Osteoblast (primary cell): ENCODE measurements around the gene NEURL2. TPM values are rescaled to one million over a fixed set of nuclear protein-coding genes. Genes with fewer than 3 reads are reported as not detected.
A peak's percentile ranks its signal among the peaks of the same experiment; 100 is the strongest.

Source experiments
- DNase-seq: peaks from one replicate; pipeline ENCODE4 v3.0.0; 2011; ENCODE audit warnings: low spot score, mixed read lengths; ENCODE audit not compliant: insufficient read length; ENCODE audit errors: missing footprints
- H2AFZ ChIP-seq: 2 replicates; pipeline ENCODE4 v1.6.0; 2011; ENCODE audit warnings: mild to moderate bottlenecking, low read length
- H3K27ac ChIP-seq: 2 replicates; pipeline ENCODE4 v1.5.1; 2011; ENCODE audit warnings: mild to moderate bottlenecking, low read depth, low read length, moderate library complexity
- H3K27me3 ChIP-seq: 2 replicates; pipeline ENCODE4 v1.6.0; 2012; ENCODE audit warnings: mild to moderate bottlenecking, control low read depth, inconsistent platforms, low read length, moderate library complexity; ENCODE audit not compliant: insufficient read depth
- H3K36me3 ChIP-seq: 2 replicates; pipeline ENCODE4 v1.5.1; 2011; ENCODE audit warnings: mild to moderate bottlenecking, low read length, control low read depth, moderate library complexity; ENCODE audit not compliant: insufficient read depth
- H3K4me1 ChIP-seq: 2 replicates; pipeline ENCODE4 v1.5.1; 2011; ENCODE audit warnings: mild to moderate bottlenecking, low read length, control low read depth, moderate library complexity; ENCODE audit not compliant: insufficient read depth
- H3K4me2 ChIP-seq: 2 replicates; pipeline ENCODE4 v1.6.0; 2011; ENCODE audit warnings: mild to moderate bottlenecking, low read length; ENCODE audit not compliant: insufficient read depth
- H3K4me3 ChIP-seq: fragments of 200-600 bp; sonication (generic); 3 replicates; pipeline ENCODE4 v1.5.1; 2012; ENCODE audit warnings: mild to moderate bottlenecking, low read length, inconsistent platforms; ENCODE audit not compliant: insufficient read depth
- H3K79me2 ChIP-seq: 2 replicates; pipeline ENCODE4 v1.6.0; 2012; ENCODE audit warnings: mild to moderate bottlenecking, low read length, control low read depth, inconsistent platforms; ENCODE audit not compliant: insufficient read depth
- H3K9me3 ChIP-seq: 2 replicates; pipeline ENCODE4 v1.5.1; 2011; ENCODE audit warnings: low read depth, low read length, control low read depth
- H4K20me1 ChIP-seq: 2 replicates; pipeline ENCODE4 v1.6.0; 2012; ENCODE audit warnings: mild to moderate bottlenecking, low read length, control low read depth; ENCODE audit not compliant: insufficient read depth
- total RNA-seq: library from RNA; depleted of rRNA; stranded (reverse); fragments of >200 nt; gene quantifications from 2 replicates; pipeline ENCODE4 v1.2.3, GENCODE V29; 2012
- TF ChIP-seq, protein P1 (sequence below): IDR thresholded peaks from 2 replicates; pipeline ENCODE4 v1.5.1; 2011; ENCODE audit warnings: mild to moderate bottlenecking, low read depth, low read length, moderate library complexity; ENCODE audit errors: extremely low read depth

NEURL2 gene
- total RNA-seq, 1 donor = 4.7 TPM

GRCh38 chr20:45861221-45862075 lies 29.6 kb downstream of the NEURL2 start:
- H4K20me1 ChIP-seq = no peaks in the 10 kb centered on the region
- TF ChIP-seq, protein P1, sequence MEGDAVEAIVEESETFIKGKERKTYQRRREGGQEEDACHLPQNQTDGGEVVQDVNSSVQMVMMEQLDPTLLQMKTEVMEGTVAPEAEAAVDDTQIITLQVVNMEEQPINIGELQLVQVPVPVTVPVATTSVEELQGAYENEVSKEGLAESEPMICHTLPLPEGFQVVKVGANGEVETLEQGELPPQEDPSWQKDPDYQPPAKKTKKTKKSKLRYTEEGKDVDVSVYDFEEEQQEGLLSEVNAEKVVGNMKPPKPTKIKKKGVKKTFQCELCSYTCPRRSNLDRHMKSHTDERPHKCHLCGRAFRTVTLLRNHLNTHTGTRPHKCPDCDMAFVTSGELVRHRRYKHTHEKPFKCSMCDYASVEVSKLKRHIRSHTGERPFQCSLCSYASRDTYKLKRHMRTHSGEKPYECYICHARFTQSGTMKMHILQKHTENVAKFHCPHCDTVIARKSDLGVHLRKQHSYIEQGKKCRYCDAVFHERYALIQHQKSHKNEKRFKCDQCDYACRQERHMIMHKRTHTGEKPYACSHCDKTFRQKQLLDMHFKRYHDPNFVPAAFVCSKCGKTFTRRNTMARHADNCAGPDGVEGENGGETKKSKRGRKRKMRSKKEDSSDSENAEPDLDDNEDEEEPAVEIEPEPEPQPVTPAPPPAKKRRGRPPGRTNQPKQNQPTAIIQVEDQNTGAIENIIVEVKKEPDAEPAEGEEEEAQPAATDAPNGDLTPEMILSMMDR = no peak
- peaks cover 20% of the 10 kb centered on the region for H3K4me1 ChIP-seq
- no peak overlapping the region for H2AFZ ChIP-seq
- H3K4me2 ChIP-seq = no peak overlapping the region
- no peak for DNase-seq
- H3K79me2 ChIP-seq = peaks cover 13% of the 10 kb centered on the region
- no peaks in the 10 kb centered on the region for H3K27me3 ChIP-seq
- H3K36me3 ChIP-seq = no peaks in the 10 kb centered on the region
- H3K4me3 ChIP-seq = no peak overlapping the region
- no peaks in the 10 kb centered on the region for H3K9me3 ChIP-seq
- H3K27ac ChIP-seq = no peak overlapping the region

DNA sequence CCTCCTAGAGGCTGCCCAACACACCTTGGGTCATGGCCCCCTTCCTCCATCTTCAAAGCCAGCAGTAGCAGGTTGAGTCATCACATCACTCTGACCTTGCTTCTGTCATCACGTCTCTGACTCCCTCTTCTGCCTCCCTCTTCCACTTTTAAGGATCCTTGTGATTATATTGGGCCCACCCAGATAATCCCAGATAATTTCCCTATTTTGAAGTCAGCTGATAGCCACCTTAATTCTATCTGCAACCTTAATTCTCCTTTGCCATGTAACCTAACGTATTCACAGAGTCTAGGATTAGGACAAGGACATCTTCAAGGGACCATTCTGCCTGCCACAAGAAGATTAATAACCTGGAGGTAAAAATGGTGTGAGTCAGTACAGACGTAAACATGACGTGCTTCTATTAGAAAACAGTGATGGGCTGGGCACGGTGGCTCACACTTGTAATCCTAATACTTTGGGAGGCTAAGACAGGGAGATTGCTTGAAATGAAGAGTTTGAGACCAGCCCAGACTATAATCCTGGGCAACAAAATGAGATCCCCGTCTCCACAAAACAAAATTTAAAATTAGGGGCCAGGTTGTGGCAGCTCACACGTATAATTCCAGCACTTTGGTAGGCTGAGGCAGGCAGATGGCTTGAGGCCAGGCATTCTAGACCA lies 30.3 kb downstream of the NEURL2 start:
- H3K27ac ChIP-seq = no peak overlapping the region
- H3K9me3 ChIP-seq = no peaks in the 10 kb centered on the region
- peaks cover 20% of the 10 kb centered on the region for H3K79me2 ChIP-seq
- peaks cover 2% of the 10 kb centered on the region for H4K20me1 ChIP-seq
- no peak overlapping the region for H2AFZ ChIP-seq
- no peak for DNase-seq
- no peak overlapping the region for H3K4me3 ChIP-seq
- no peaks in the 10 kb centered on the region for H3K27me3 ChIP-seq
- H3K36me3 ChIP-seq = no peaks in the 10 kb centered on the region
- H3K4me2 ChIP-seq = no peak overlapping the region
- H3K4me1 ChIP-seq = peaks cover 27% of the 10 kb centered on the region
- TF ChIP-seq, protein P1 = no peak

DNA sequence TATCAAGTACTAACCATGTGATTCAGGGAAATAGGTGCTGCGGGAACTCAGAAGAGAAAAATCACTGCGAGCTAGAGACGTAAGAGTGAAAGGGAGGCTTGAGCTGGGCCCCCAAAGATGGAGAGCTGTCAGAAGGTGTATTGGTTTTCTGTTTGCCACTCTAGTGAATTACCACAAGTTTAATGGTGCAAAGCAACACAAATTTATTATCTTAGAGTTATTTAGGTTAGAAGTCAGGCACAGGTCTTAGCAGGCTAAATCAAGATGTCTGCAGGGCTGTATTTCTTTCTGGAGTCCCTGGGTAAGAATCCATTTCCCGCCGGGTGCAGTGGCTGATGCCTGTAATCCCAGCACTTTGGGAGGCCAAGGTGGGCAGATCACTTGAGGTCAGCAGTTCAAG lies 31.1 kb downstream of the NEURL2 start:
- H3K4me3 ChIP-seq = no peak overlapping the region
- no peak overlapping the region for H2AFZ ChIP-seq
- DNase-seq = no peak
- H3K4me2 ChIP-seq = no peak overlapping the region
- no peak overlapping the region for H3K27ac ChIP-seq
- no peaks in the 10 kb centered on the region for H3K27me3 ChIP-seq
- peaks cover 27% of the 10 kb centered on the region for H3K4me1 ChIP-seq
- H4K20me1 ChIP-seq = peaks cover 4% of the 10 kb centered on the region
- peaks cover 25% of the 10 kb centered on the region for H3K79me2 ChIP-seq
- no peaks in the 10 kb centered on the region for H3K9me3 ChIP-seq
- no peaks in the 10 kb centered on the region for H3K36me3 ChIP-seq
- TF ChIP-seq, protein P1 = no peak

DNA sequence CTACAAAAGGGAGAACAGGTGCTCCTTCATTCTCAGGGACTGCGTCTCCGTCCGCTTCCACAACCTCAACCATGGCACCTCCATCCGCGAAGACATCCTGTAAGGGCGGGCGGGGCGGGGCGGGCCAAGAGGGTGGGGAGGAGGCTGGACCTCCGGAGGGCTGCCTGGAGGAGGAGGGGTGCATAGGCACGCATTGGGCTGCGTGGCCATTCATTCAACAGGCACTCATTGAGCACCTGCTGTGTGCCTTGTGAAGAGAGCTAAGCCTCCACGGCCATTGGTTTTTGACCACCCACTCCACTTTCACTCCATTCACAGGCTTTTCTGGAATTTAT lies 33.2 kb downstream of the NEURL2 start:
- H3K36me3 ChIP-seq = peaks cover 6% of the 10 kb centered on the region

More for the DNA sequence above, 33.2 kb downstream of the NEURL2 start:
- peak overlapping the region; percentile 95 for H2AFZ ChIP-seq
- DNase-seq = no peak
- H3K9me3 ChIP-seq = no peaks in the 10 kb centered on the region
- H3K27ac ChIP-seq = peak overlapping the region; percentile 62
- H3K4me3 ChIP-seq = peak overlapping the region; percentile 86
- peaks cover 35% of the 10 kb centered on the region for H3K79me2 ChIP-seq
- peaks cover 27% of the 10 kb centered on the region for H3K4me1 ChIP-seq
- TF ChIP-seq, protein P1 = no peak
- peak overlapping the region; percentile 99 for H3K4me2 ChIP-seq
- H3K27me3 ChIP-seq = no peaks in the 10 kb centered on the region
- peaks cover 7% of the 10 kb centered on the region for H4K20me1 ChIP-seq
